ENCODE data around the gene HS3ST6.

The HS3ST6 gene

GRCh38 chr16:1878256-1878655, 40.0 kb downstream of the HS3ST6 start:
- no peak for TF ChIP-seq POLR2AphosphoS5 (IDR thresholded peaks at IDR 0.05; ENCODE audit: low read depth, low read length)
- TF ChIP-seq, protein P1, sequence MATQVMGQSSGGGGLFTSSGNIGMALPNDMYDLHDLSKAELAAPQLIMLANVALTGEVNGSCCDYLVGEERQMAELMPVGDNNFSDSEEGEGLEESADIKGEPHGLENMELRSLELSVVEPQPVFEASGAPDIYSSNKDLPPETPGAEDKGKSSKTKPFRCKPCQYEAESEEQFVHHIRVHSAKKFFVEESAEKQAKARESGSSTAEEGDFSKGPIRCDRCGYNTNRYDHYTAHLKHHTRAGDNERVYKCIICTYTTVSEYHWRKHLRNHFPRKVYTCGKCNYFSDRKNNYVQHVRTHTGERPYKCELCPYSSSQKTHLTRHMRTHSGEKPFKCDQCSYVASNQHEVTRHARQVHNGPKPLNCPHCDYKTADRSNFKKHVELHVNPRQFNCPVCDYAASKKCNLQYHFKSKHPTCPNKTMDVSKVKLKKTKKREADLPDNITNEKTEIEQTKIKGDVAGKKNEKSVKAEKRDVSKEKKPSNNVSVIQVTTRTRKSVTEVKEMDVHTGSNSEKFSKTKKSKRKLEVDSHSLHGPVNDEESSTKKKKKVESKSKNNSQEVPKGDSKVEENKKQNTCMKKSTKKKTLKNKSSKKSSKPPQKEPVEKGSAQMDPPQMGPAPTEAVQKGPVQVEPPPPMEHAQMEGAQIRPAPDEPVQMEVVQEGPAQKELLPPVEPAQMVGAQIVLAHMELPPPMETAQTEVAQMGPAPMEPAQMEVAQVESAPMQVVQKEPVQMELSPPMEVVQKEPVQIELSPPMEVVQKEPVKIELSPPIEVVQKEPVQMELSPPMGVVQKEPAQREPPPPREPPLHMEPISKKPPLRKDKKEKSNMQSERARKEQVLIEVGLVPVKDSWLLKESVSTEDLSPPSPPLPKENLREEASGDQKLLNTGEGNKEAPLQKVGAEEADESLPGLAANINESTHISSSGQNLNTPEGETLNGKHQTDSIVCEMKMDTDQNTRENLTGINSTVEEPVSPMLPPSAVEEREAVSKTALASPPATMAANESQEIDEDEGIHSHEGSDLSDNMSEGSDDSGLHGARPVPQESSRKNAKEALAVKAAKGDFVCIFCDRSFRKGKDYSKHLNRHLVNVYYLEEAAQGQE (IDR thresholded peaks at IDR 0.05; ENCODE audit: insufficient read depth in 1 of 2, low read depth in 2 of 2, low read length in 2 of 2): no peak
- TF ChIP-seq TAF1 (IDR thresholded peaks at IDR 0.05; ENCODE audit: borderline replicate concordance, insufficient read depth, low read length): no peak
- TF ChIP-seq SIN3A (IDR thresholded peaks at IDR 0.05; ENCODE audit: borderline replicate concordance, insufficient read depth, low read length): no peak

GRCh38 chr16:1877804-1878203, 40.4 kb downstream of the HS3ST6 start:
- TF ChIP-seq FOXP2 (optimal IDR thresholded peaks at IDR 0.05; ENCODE audit: borderline replicate concordance, extremely low read depth, extremely low read length, insufficient read depth): no peak
- no peak for TF ChIP-seq SIN3A (IDR thresholded peaks at IDR 0.05; ENCODE audit: borderline replicate concordance, insufficient read depth, low read length)
- no peak for TF ChIP-seq TAF1 (IDR thresholded peaks at IDR 0.05; ENCODE audit: borderline replicate concordance, insufficient read depth, low read length)
- TF ChIP-seq, protein P1 (IDR thresholded peaks at IDR 0.05; ENCODE audit: insufficient read depth in 1 of 2, low read depth in 2 of 2, low read length in 2 of 2): no peak
- no peak for TF ChIP-seq POLR2AphosphoS5 (IDR thresholded peaks at IDR 0.05; ENCODE audit: low read depth, low read length)

- TF ChIP-seq POLR2AphosphoS5 (IDR thresholded peaks at IDR 0.05; ENCODE audit: low read depth, low read length) (no peak), FOXP2 (optimal IDR thresholded peaks at IDR 0.05; ENCODE audit: borderline replicate concordance, extremely low read depth, extremely low read length, insufficient read depth) (no peak), TAF1 (IDR thresholded peaks at IDR 0.05; ENCODE audit: borderline replicate concordance, insufficient read depth, low read length) (no peak), SIN3A (IDR thresholded peaks at IDR 0.05; ENCODE audit: borderline replicate concordance, insufficient read depth, low read length) (no peak)
- TF ChIP-seq, protein P1 (IDR thresholded peaks at IDR 0.05; ENCODE audit: insufficient read depth in 1 of 2, low read depth in 2 of 2, low read length in 2 of 2): no peak
Measured at GRCh38 chr16:1877089-1877488, 41.1 kb downstream of the HS3ST6 start.

DNA sequence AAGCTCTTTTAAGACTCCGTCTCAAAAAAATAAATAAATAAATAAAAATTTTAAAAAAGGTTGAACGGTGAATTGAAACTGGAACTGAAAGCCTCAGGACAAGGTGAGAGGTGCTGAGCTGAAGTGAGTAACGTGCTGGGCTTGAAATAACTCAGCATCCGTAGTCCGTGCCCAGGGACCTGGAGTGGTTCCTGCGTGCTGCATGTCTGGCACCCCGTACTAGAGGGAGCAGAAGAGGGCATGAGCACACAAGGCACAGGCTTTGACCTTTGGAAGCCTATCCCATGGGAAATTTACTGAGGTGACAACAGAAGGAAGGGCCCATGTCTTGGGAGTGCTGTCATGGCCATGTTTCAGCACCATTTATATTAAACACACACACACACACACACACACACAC, 41.7 kb downstream of the HS3ST6 start:
- TF ChIP-seq TAF1 (IDR thresholded peaks at IDR 0.05; ENCODE audit: borderline replicate concordance, insufficient read depth, low read length) (no peak), FOXP2 (optimal IDR thresholded peaks at IDR 0.05; ENCODE audit: borderline replicate concordance, extremely low read depth, extremely low read length, insufficient read depth) (no peak), POLR2AphosphoS5 (IDR thresholded peaks at IDR 0.05; ENCODE audit: low read depth, low read length) (no peak), SIN3A (IDR thresholded peaks at IDR 0.05; ENCODE audit: borderline replicate concordance, insufficient read depth, low read length) (no peak)
- TF ChIP-seq, protein P1 (IDR thresholded peaks at IDR 0.05; ENCODE audit: insufficient read depth in 1 of 2, low read depth in 2 of 2, low read length in 2 of 2): no peak

DNA sequence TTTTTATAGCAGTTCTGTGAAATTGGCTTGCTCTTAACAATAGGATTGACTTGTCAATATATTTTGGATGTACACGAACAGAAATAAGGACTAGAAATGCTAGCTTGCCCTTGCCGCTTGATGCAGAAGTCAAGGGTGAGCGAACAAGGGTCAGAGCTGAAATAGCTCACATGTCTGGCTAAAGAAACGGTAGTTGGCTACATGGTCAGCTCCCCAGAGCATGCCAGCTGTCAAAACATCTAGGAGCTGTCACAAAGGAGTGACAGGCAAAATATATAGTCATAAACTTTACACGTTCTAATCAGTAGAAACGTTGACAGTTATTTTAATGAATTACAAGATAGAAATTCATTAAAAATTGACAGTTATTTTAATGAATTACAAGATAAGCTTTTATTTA, 43.4 kb downstream of the HS3ST6 start:
- TF ChIP-seq SIN3A (IDR thresholded peaks at IDR 0.05; ENCODE audit: borderline replicate concordance, insufficient read depth, low read length): no peak
- TF ChIP-seq FOXP2 (optimal IDR thresholded peaks at IDR 0.05; ENCODE audit: borderline replicate concordance, extremely low read depth, extremely low read length, insufficient read depth): no peak
- no peak for TF ChIP-seq TAF1 (IDR thresholded peaks at IDR 0.05; ENCODE audit: borderline replicate concordance, insufficient read depth, low read length)
